Urinary bladder (tissue), 4 donors: Measurements from ENCODE around the gene FBXO34. TPM values are rescaled to one million over a fixed set of nuclear protein-coding genes. Genes with fewer than 3 reads are reported as not detected.
A peak's percentile ranks its signal among the peaks of the same experiment; 100 is the strongest.
"Not testable (repeated sequence)": the region's sequence is repeated elsewhere in the genome, so short reads cannot be mapped to it uniquely, and the experiment has no call there.

Experiments
- DNase-seq: peaks from one replicate; pipeline ENCODE4 v3.0.0-alpha.2; 2015; ENCODE audit errors: extremely low spot score
- H3K27ac ChIP-seq: one replicate; pipeline ENCODE4 v1.5.1; 2013; ENCODE audit warnings: low read depth, mild to moderate bottlenecking, moderate library complexity
- H3K36me3 ChIP-seq: one replicate; pipeline ENCODE4 v1.6.1; 2013; ENCODE audit warnings: mild to moderate bottlenecking, moderate library complexity; ENCODE audit not compliant: insufficient read depth
- H3K4me1 ChIP-seq: one replicate; pipeline ENCODE4 v1.6.1; 2013; ENCODE audit warnings: mild to moderate bottlenecking, moderate library complexity; ENCODE audit not compliant: insufficient read depth
- H3K4me3 ChIP-seq: one replicate; pipeline ENCODE4 v1.5.1; 2013; ENCODE audit warnings: low read depth, low read length
- WGBS: extraction: QIAGEN DNeasy Blood & Tissue Kit; methylation state at CpG from one replicate; pipeline ENCODE4 v1.1.7; 2013; 5-methylcytosine and 5-hydroxymethylcytosine counted together
- polyA plus RNA-seq: library from polyadenylated mRNA; stranded (reverse); fragments of 200-250 nt; gene quantifications from one replicate; pipeline ENCODE4 v1.2.3, GENCODE V29; 2013
- total RNA-seq: library from RNA; depleted of rRNA; stranded (reverse); fragments of >200 nt; gene quantifications from one replicate; pipeline ENCODE4 v1.2.3, GENCODE V29; 2014
- donor health status: healthy with polysubstance abuse.
- donor health status: healthy.

The FBXO34 gene
- total and polyA plus RNA-seq, 2 donors = 12.1 to 39.0 TPM

- WGBS = 69% methylated on average over 1 of the region's 1 CpG
- H3K4me3 ChIP-seq = no peak overlapping the region
- H3K4me1 ChIP-seq = no peaks in the 10 kb centered on the region
- no peak for DNase-seq
- H3K27ac ChIP-seq = no peak overlapping the region
- H3K36me3 ChIP-seq = no peaks in the 10 kb centered on the region
Measured at GRCh38 chr14:55309761-55310365, 38.6 kb downstream of the FBXO34 start.

GRCh38 chr14:55312379-55313030 is 41.3 kb downstream of the FBXO34 start:
- not testable (repeated sequence) for H3K4me1 ChIP-seq
- WGBS = 94% methylated on average over 5 of the region's 5 CpGs

GRCh38 chr14:55313480-55313879 is 42.3 kb downstream of the FBXO34 start:
- H3K4me1 ChIP-seq = peaks cover 1% of the 10 kb centered on the region
- H3K27ac ChIP-seq = no peak overlapping the region
- H3K4me3 ChIP-seq = no peak overlapping the region
- 94% methylated on average over 5 of the region's 5 CpGs for WGBS
- no peak for DNase-seq
- no peaks in the 10 kb centered on the region for H3K36me3 ChIP-seq

More at GRCh38 chr14:55312379-55313030, 41.3 kb downstream of the FBXO34 start:
- not testable (repeated sequence) for H3K27ac ChIP-seq, H3K36me3 ChIP-seq, DNase-seq, H3K4me3 ChIP-seq

- no peak overlapping the region for H3K4me3 ChIP-seq
- no peak overlapping the region for H3K27ac ChIP-seq
- H3K4me1 ChIP-seq = peaks cover 1% of the 10 kb centered on the region
- no peaks in the 10 kb centered on the region for H3K36me3 ChIP-seq
- no peak for DNase-seq
Measured at GRCh38 chr14:55314449-55314848, 43.2 kb downstream of the FBXO34 start.

GRCh38 chr14:55316564-55316963 is 45.3 kb downstream of the FBXO34 start:
- H3K4me1 ChIP-seq = peaks cover 1% of the 10 kb centered on the region
- no peak overlapping the region for H3K4me3 ChIP-seq
- H3K27ac ChIP-seq = no peak overlapping the region
- no peaks in the 10 kb centered on the region for H3K36me3 ChIP-seq
- no peak for DNase-seq
- WGBS = 48% methylated on average over 4 of the region's 4 CpGs

GRCh38 chr14:55317542-55318306 is 46.5 kb downstream of the FBXO34 start:
- Histone ChIP-seq H3K4me3 (no peak overlapping the region), H3K36me3 (no peaks in the 10 kb centered on the region), H3K4me1 (peaks cover 1% of the 10 kb centered on the region), H3K27ac (no peak overlapping the region)
- 52% methylated on average over 3 of the region's 3 CpGs for WGBS
- DNase-seq = no peak

- no peaks in the 10 kb centered on the region for H3K36me3 ChIP-seq
- no peak for DNase-seq
- no peak overlapping the region for H3K4me3 ChIP-seq
- H3K4me1 ChIP-seq = peaks cover 1% of the 10 kb centered on the region
- no peak overlapping the region for H3K27ac ChIP-seq
- 94% methylated on average over 1 of the region's 1 CpG for WGBS
Measured at GRCh38 chr14:55318694-55319093, 47.5 kb downstream of the FBXO34 start.

GRCh38 chr14:55323910-55324309 is 52.7 kb downstream of the FBXO34 start:
- DNase-seq = no peak
- H3K36me3 ChIP-seq = no peaks in the 10 kb centered on the region
- H3K4me1 ChIP-seq = no peaks in the 10 kb centered on the region
- no peak overlapping the region for H3K4me3 ChIP-seq
- H3K27ac ChIP-seq = no peak overlapping the region

GRCh38 chr14:55324812-55325211 is 53.6 kb downstream of the FBXO34 start:
- Histone ChIP-seq H3K4me1 (no peaks in the 10 kb centered on the region), H3K27ac (no peak overlapping the region), H3K36me3 (no peaks in the 10 kb centered on the region), H3K4me3 (no peak overlapping the region)
- WGBS = 96% methylated on average over 2 of the region's 2 CpGs
- no peak for DNase-seq

GRCh38 chr14:55327179-55327578 is 56.0 kb downstream of the FBXO34 start:
- WGBS = 88% methylated on average over 1 of the region's 1 CpG
- Histone ChIP-seq H3K4me3 (no peak overlapping the region), H3K36me3 (no peaks in the 10 kb centered on the region), H3K4me1 (no peaks in the 10 kb centered on the region), H3K27ac (no peak overlapping the region)
- DNase-seq = no peak

- Histone ChIP-seq H3K27ac (no peak overlapping the region), H3K36me3 (no peaks in the 10 kb centered on the region), H3K4me1 (no peaks in the 10 kb centered on the region), H3K4me3 (no peak overlapping the region)
- DNase-seq = no peak
- 93% methylated on average over 3 of the region's 3 CpGs for WGBS
Measured at GRCh38 chr14:55328317-55328716, 57.1 kb downstream of the FBXO34 start.

- DNase-seq = no peak
- 69% methylated on average over 6 of the region's 6 CpGs for WGBS
- no peak overlapping the region for H3K4me3 ChIP-seq
- no peaks in the 10 kb centered on the region for H3K36me3 ChIP-seq
- H3K4me1 ChIP-seq = no peaks in the 10 kb centered on the region
- no peak overlapping the region for H3K27ac ChIP-seq
Measured at GRCh38 chr14:55329999-55330710, 58.9 kb downstream of the FBXO34 start.

GRCh38 chr14:55332654-55333570 is 61.7 kb downstream of the FBXO34 start:
- Histone ChIP-seq H3K36me3 (no peaks in the 10 kb centered on the region), H3K27ac (peak overlapping the region; percentile 71), H3K4me1 (no peaks in the 10 kb centered on the region), H3K4me3 (no peak overlapping the region)
- WGBS = 75% methylated on average over 7 of the region's 7 CpGs
- no peak for DNase-seq
